Measurements from ENCODE around the gene MAMDC2.

DNA sequence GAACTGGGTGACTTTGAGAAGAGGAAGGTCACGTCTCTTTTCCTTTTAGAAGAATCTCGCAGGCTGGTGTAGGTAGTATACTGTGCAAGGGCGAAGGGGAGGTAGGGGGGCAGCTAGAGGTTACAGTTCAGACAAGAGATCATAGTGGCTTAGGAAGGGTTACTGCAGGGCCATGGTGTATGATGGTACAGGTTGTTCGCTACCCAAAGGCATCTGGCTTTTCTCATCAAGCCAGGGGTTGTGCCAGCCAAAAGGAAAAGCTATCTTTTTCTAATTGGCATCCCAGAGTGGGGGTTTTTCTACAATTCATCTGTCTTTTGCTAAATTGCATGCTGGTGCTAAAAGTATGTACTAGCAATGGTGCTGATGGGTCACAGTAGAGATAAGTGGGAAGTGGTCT, 22.8 kb downstream of the MAMDC2 start:
- no peak for TF ChIP-seq EZH2 (IDR thresholded peaks at IDR 0.05; ENCODE audit: low read length, missing control alignments)
- TF ChIP-seq CTCF (conservative IDR thresholded peaks at IDR 0.05 in 1 of 2, IDR thresholded peaks at IDR 0.05 in 1 of 2; ENCODE audit: low read depth in 1 of 2, low read length in 2 of 2): no peak
